ENCODE measurements around the gene ANGPTL4.

GRCh38 chr19:8316351-8317125 is 47.4 kb upstream of the ANGPTL4 start:
- TF ChIP-seq CTCF (IDR thresholded peaks at IDR 0.05): no peak
- no peak for TF ChIP-seq POLR2A (IDR thresholded peaks at IDR 0.05)
- no peak for TF ChIP-seq POLR2AphosphoS5 (IDR thresholded peaks at IDR 0.05)
- TF ChIP-seq EP300 (IDR thresholded peaks at IDR 0.05): no peak
